Right atrium auricular region (tissue), 2 donors: ENCODE data around the gene ACADSB. TPM values are rescaled to one million over a fixed set of nuclear protein-coding genes. Genes with fewer than 3 reads are reported as not detected.

ENCODE experiments used
- DNase-seq: peaks from one replicate; pipeline ENCODE4 v3.0.0-alpha.2; 2019; ENCODE audit warnings: low spot score
- H3K27ac ChIP-seq, 2 donors: fragments of 200-600 bp; sonication (generic); 1 replicate in 1 of 2; 2 replicates in 1 of 2; pipeline ENCODE4 v1.5.1; 2016 to 2019
- H3K27me3 ChIP-seq, 2 donors: fragments of 200-600 bp; sonication (generic); one replicate each; pipeline versions ENCODE4 v1.5.1 to v1.6.0; 2017 to 2019
- H3K36me3 ChIP-seq: fragments of 200-600 bp; sonication (generic); one replicate; pipeline ENCODE4 v1.5.1; 2016
- H3K4me1 ChIP-seq, 2 donors: fragments of 200-600 bp; sonication (generic); one replicate each; pipeline versions ENCODE4 v1.5.1 to v1.6.0; 2017 to 2019
- H3K4me3 ChIP-seq, 2 donors: fragments of 200-600 bp; sonication (generic); 1 replicate in 1 of 2; 2 replicates in 1 of 2; pipeline ENCODE4 v1.5.1; 2017 to 2019; ENCODE audit warnings: mild to moderate bottlenecking in 1 of 2, moderate library complexity in 1 of 2
- H3K9me3 ChIP-seq, 2 donors: fragments of 200-600 bp; sonication (generic); one replicate each; pipeline ENCODE4 v1.5.1; 2019
- total RNA-seq, 2 donors: library from RNA; depleted of rRNA; stranded (reverse); fragments of >200 nt; gene quantifications; one replicate each; pipeline ENCODE4 v1.1.0, GENCODE V29; 2016
- TF ChIP-seq, protein P1 (sequence below), 2 donors: fragments of 200-600 bp; sonication (generic); IDR thresholded peaks; one replicate each; pipeline ENCODE4 v1.5.1; 2019; ENCODE audit warnings: antibody characterized with exemption in 2 of 2

Gene ACADSB
- total RNA-seq, 2 donors from 2014 or later, result 17.7 to 41.1 TPM

DNA sequence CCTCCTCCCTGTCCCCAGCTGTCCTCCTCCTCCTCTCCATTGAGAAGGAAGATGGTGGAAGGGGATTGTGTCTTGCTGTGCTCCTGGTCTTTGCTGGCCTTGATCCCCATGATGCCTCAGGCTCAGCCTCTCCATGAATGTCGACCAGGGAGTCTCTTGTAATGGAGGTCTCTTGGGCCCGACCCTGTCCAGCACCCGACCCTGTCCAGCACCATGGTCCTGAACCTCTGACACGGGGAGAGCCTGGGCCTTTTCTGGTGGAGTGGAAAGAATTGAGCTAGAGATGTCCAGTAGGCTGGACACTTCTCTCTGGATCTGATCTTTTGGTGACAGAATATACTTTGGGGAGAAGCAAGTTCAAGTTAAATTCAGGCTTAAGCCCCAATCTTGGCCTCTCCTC, 84.7 kb downstream of the ACADSB start:
- H3K27me3 ChIP-seq, result no peaks in the 10 kb centered on the region
- no peaks in the 10 kb centered on the region for H3K9me3 ChIP-seq
- H3K27ac ChIP-seq, result no peak overlapping the region
- H3K36me3 ChIP-seq, result no peaks in the 10 kb centered on the region
- H3K4me3 ChIP-seq, result no peak overlapping the region
- no peak for DNase-seq
- H3K4me1 ChIP-seq, result no peaks in the 10 kb centered on the region
- TF ChIP-seq, protein P1, sequence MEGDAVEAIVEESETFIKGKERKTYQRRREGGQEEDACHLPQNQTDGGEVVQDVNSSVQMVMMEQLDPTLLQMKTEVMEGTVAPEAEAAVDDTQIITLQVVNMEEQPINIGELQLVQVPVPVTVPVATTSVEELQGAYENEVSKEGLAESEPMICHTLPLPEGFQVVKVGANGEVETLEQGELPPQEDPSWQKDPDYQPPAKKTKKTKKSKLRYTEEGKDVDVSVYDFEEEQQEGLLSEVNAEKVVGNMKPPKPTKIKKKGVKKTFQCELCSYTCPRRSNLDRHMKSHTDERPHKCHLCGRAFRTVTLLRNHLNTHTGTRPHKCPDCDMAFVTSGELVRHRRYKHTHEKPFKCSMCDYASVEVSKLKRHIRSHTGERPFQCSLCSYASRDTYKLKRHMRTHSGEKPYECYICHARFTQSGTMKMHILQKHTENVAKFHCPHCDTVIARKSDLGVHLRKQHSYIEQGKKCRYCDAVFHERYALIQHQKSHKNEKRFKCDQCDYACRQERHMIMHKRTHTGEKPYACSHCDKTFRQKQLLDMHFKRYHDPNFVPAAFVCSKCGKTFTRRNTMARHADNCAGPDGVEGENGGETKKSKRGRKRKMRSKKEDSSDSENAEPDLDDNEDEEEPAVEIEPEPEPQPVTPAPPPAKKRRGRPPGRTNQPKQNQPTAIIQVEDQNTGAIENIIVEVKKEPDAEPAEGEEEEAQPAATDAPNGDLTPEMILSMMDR (IDR thresholded peaks at IDR 0.05), result no peak

DNA sequence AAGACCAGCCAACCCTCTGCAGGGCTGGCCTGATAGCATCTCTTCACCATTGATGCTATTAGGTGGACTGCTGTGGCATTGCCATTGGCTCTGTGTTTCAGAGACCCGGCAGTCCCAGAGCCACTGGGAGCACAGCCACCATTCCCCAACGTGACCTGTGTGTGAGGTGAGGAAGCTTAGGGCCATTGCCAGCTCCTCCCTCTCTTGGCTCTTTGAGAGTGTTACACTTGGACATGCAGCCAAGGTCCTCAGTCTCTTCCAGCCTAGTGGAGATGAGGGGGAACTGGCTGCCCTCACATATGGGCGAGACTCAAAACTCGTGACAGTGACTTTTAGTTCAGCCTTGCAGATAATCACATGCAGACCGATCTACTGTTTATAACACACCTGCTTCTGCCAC, 87.6 kb downstream of the ACADSB start:
- no peaks in the 10 kb centered on the region for H3K9me3 ChIP-seq
- TF ChIP-seq, protein P1 (IDR thresholded peaks at IDR 0.05), result no peak

DNA sequence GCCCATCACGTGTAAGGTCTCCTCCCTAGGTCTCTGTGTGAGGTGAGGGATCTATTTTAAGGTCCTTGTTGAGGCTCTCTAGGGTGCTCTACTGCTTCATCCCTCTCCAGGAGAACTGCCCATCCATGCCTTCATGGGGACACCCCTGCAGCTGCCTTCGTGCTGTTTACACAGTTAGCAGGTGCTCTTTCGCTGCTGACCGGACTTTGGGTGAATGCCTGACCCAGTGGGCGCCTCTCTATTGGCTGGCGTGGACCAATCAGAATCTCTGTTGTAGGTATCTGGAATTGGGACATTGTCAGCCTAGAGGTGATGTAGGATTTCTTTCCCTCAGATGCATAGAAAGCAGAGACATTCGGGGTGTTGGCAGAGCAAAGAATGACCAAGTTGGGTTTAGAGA, 88.2 kb downstream of the ACADSB start:
- TF ChIP-seq, protein P1 (IDR thresholded peaks at IDR 0.05), result no peak
- Histone ChIP-seq H3K4me3 (no peak overlapping the region), H3K9me3 (no peaks in the 10 kb centered on the region), H3K27ac (no peak overlapping the region), H3K4me1 (no peaks in the 10 kb centered on the region), H3K27me3 (no peaks in the 10 kb centered on the region), H3K36me3 (no peaks in the 10 kb centered on the region)
- no peak for DNase-seq

More for the DNA sequence above, 87.6 kb downstream of the ACADSB start:
- H3K27me3 ChIP-seq, result no peaks in the 10 kb centered on the region
- no peak overlapping the region for H3K4me3 ChIP-seq
- DNase-seq, result no peak
- no peaks in the 10 kb centered on the region for H3K4me1 ChIP-seq
- H3K27ac ChIP-seq, result no peak overlapping the region
- H3K36me3 ChIP-seq, result no peaks in the 10 kb centered on the region

DNA sequence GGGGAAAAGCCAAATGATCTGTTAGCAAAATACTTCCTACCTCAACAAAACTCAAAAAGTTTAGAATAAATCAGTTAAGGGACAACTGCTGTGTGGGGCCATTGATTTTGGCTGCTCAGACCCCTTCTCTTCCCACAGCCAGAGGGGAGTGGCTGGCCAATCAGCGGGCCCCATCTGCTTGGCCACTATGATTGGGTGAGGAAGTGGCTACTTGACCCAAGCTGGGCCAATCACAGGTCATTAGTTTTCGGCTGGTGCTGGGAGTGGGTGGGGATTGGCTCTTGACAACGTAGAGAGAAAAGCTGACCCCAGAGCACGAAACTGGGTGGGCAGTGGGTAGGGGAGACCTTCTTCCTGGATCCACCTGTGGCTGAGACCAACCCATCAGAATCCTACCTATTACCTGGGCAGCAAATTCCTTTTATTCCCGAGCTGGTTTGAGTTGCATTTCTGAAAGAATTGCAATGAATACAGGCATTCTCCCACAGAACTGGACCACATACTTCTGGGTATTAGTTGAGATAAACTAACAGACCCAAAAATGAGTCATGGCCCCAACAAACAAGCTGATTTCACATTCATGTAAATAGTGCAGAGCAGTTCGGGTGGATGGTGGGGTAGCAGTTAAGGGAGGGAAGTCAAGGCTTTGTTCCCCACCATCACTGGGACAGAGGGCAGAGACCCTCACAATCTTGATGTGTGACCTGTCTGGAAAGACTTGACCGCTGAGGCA, 91.4 kb downstream of the ACADSB start:
- Histone ChIP-seq H3K36me3 (no peaks in the 10 kb centered on the region), H3K27ac (no peak overlapping the region), H3K4me3 (no peak overlapping the region), H3K4me1 (no peaks in the 10 kb centered on the region), H3K27me3 (no peaks in the 10 kb centered on the region), H3K9me3 (no peaks in the 10 kb centered on the region)
- TF ChIP-seq, protein P1 (IDR thresholded peaks at IDR 0.05), result no peak
- DNase-seq, result no peak

DNA sequence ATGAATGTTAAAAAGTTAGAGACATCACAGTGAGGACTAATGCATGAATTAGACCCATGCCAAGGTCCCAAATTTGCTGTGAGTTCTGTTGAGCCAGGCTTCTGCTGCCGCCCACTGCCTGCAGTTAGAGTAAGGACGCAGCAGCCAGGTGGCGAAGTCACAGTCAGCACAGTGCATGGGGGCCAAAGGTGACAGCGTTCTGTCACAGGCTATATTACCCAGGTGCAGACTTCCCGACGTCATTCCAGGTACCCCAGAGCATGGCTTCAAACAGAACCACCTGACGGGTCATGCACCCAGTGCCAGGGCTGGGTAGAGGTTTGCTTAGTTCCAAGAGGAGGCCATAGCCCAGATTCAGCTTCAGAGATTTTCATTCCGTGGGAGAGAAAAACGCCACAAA, 93.1 kb downstream of the ACADSB start:
- DNase-seq, result no peak
- TF ChIP-seq, protein P1 (IDR thresholded peaks at IDR 0.05), result no peak
- Histone ChIP-seq H3K9me3 (no peaks in the 10 kb centered on the region), H3K4me1 (no peaks in the 10 kb centered on the region), H3K36me3 (no peaks in the 10 kb centered on the region), H3K27ac (no peak overlapping the region), H3K4me3 (no peak overlapping the region), H3K27me3 (no peaks in the 10 kb centered on the region)

DNA sequence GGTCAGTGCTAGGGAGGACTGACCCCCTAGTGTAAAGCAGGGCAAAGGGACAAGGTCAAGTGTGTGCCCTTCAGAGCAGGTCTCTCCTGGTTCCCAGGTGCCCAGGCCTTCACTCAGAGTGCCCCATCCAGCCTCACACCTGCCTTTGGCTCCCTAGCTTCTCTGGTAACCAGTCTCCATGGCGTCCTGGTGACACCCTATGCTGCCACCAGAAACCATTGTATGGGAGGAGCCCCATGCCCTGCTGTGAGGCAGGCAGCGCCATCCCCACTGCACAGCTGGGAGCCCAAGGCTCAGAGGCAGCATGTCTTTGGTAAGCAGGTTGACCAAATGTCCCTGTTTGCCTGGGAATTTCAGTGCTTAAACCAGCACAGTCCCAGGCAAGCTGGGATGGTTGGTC, 93.9 kb downstream of the ACADSB start:
- Histone ChIP-seq H3K9me3 (no peaks in the 10 kb centered on the region), H3K36me3 (no peaks in the 10 kb centered on the region), H3K4me3 (no peak overlapping the region), H3K4me1 (no peaks in the 10 kb centered on the region), H3K27me3 (no peaks in the 10 kb centered on the region), H3K27ac (no peak overlapping the region)
- no peak for DNase-seq
- TF ChIP-seq, protein P1 (IDR thresholded peaks at IDR 0.05), result no peak
